Measurements from ENCODE around the gene KRT33B.
"Not testable (repeated sequence)": the region's sequence is repeated elsewhere in the genome, so short reads cannot be mapped to it uniquely, and the experiment has no call there.

Gene KRT33B

GRCh38 chr17:41393826-41394225 is 24.2 kb upstream of the KRT33B start:
- DNase-seq (ENCODE audit: low read depth) = no peak

- no peak for DNase-seq (ENCODE audit: low read depth)
Measured at GRCh38 chr17:41393294-41393693, 23.7 kb upstream of the KRT33B start.

- DNase-seq (ENCODE audit: low read depth) = no peak
Measured at GRCh38 chr17:41392278-41392677, 22.7 kb upstream of the KRT33B start.

- no peak for DNase-seq (ENCODE audit: low read depth)
Measured at GRCh38 chr17:41391535-41391934, 21.9 kb upstream of the KRT33B start.

GRCh38 chr17:41390411-41390938 is 20.9 kb upstream of the KRT33B start:
- no peak for DNase-seq (ENCODE audit: low read depth)

- no peak for DNase-seq (ENCODE audit: low read depth)
Measured at GRCh38 chr17:41387670-41388069, 18.1 kb upstream of the KRT33B start.

- no peak for DNase-seq (ENCODE audit: low read depth)
Measured at GRCh38 chr17:41386227-41386626, 16.6 kb upstream of the KRT33B start.

- no peak for DNase-seq (ENCODE audit: low read depth)
Measured at GRCh38 chr17:41383690-41384089, 14.1 kb upstream of the KRT33B start.

- no peak for DNase-seq (ENCODE audit: low read depth)
Measured at GRCh38 chr17:41382394-41382793, 12.8 kb upstream of the KRT33B start.

GRCh38 chr17:41381943-41382342 is 12.3 kb upstream of the KRT33B start, which contains the start of gene KRT34:
Gene KRT34, minus strand, starts transcription at chr17:41382306. Its CDS starts 60 bp downstream, at chr17:41382246.
- not testable (repeated sequence) for DNase-seq (ENCODE audit: low read depth)

- DNase-seq (ENCODE audit: low read depth) = not testable (repeated sequence)
Measured at GRCh38 chr17:41380091-41380490, 10.5 kb upstream of the KRT33B start.

- no peak for DNase-seq (ENCODE audit: low read depth)
Measured at GRCh38 chr17:41377546-41377945, 7.9 kb upstream of the KRT33B start.

GRCh38 chr17:41369023-41369422 is 590 bp downstream of the KRT33B start:
- DNase-seq (ENCODE audit: low read depth) = no peak

GRCh38 chr17:41367426-41368075 is 2.1 kb downstream of the KRT33B start:
- no peak for DNase-seq (ENCODE audit: low read depth)

GRCh38 chr17:41366070-41366469 is 3.5 kb downstream of the KRT33B start:
- no peak for DNase-seq (ENCODE audit: low read depth)

- no peak for DNase-seq (ENCODE audit: low read depth)
Measured at GRCh38 chr17:41363881-41364280, 5.7 kb downstream of the KRT33B start.

- DNase-seq (ENCODE audit: low read depth) = no peak
Measured at GRCh38 chr17:41360296-41360995, 9.2 kb downstream of the KRT33B start.

- DNase-seq (ENCODE audit: low read depth) = no peak
Measured at GRCh38 chr17:41354536-41354935, 15.1 kb downstream of the KRT33B start.

- no peak for DNase-seq (ENCODE audit: low read depth)
Measured at GRCh38 chr17:41352597-41353366, 16.8 kb downstream of the KRT33B start.

- DNase-seq (ENCODE audit: low read depth) = no peak
Measured at GRCh38 chr17:41351177-41351576, 18.4 kb downstream of the KRT33B start.

GRCh38 chr17:41350381-41350878 is 19.2 kb downstream of the KRT33B start, which contains the start of gene KRT33A:
Gene KRT33A, minus strand, starts transcription at chr17:41350828. Its CDS starts 61 bp downstream, at chr17:41350767.
- DNase-seq (ENCODE audit: low read depth) = not testable (repeated sequence)

All from stimulated activated CD8-positive, alpha-beta memory T cell treated with anti-CD3 and anti-CD28 coated beads, Interleukin-7, amount 100 ng/mL, for 24 hours (primary cell).